ENCODE results near the gene THSD4. TPM values are rescaled to one million over a fixed set of nuclear protein-coding genes. Genes with fewer than 3 reads are reported as not detected.

THSD4 gene
- total and polyA plus RNA-seq, 2 donors (not counting 1 experiment from before 2014, with no cell fraction given), result 43.1 to 95.5 TPM

DNA sequence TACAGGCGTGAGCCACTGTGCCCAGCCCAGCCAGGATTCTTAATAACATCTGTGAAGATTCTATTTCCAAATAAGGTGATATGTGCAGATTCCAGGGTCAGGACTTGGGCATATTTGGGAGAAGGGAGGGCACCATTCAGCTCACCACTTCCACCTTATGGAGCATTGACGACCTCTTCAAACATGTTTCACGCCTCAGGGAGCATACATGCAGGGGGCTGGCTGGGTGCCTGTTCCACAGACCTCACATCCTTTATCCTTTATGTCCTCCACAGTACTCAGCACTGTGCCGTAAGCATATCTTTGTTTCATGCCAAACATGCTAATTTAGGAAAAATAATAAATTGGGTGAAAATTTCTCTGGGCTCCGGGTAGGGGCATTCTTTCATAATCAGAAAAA is 229.0 kb downstream of the THSD4 start:
- Histone ChIP-seq H3K4me1 (ENCODE audit: control insufficient read depth, extremely low read depth, insufficient read depth, low read length) (no peaks in the 10 kb centered on the region), H4K20me1 (ENCODE audit: control insufficient read depth, extremely low read depth, insufficient read depth, low read length) (no peaks in the 10 kb centered on the region), H3K36me3 (ENCODE audit: control insufficient read depth, insufficient read depth, low read length) (peaks cover 3% of the 10 kb centered on the region), H3K9me3 (ENCODE audit: control insufficient read depth, insufficient read depth, low read depth, low read length) (no peaks in the 10 kb centered on the region), H3K27me3 (ENCODE audit: control insufficient read depth, insufficient read depth, low read length) (no peaks in the 10 kb centered on the region), H3K9ac (ENCODE audit: insufficient read depth, low read length) (no peak overlapping the region), H3K27ac (ENCODE audit: insufficient read depth, low read length) (no peak overlapping the region), H3K4me3 (replicated peaks in 1 of 4; ENCODE audit: control extremely low read depth in 1 of 4, insufficient read depth in 1 of 4, low read depth in 3 of 4, low read length in 4 of 4) (no peak overlapping the region), H3K79me2 (ENCODE audit: control insufficient read depth, insufficient read depth, low read length) (no peaks in the 10 kb centered on the region), H3K4me2 (ENCODE audit: extremely low read depth, insufficient read depth, low read length) (no peak overlapping the region), H2AFZ (ENCODE audit: low read length) (no peak overlapping the region)
- no peak for TF ChIP-seq EZH2 (IDR thresholded peaks at IDR 0.05; ENCODE audit: low read length, missing control alignments)
- TF ChIP-seq, protein P1, sequence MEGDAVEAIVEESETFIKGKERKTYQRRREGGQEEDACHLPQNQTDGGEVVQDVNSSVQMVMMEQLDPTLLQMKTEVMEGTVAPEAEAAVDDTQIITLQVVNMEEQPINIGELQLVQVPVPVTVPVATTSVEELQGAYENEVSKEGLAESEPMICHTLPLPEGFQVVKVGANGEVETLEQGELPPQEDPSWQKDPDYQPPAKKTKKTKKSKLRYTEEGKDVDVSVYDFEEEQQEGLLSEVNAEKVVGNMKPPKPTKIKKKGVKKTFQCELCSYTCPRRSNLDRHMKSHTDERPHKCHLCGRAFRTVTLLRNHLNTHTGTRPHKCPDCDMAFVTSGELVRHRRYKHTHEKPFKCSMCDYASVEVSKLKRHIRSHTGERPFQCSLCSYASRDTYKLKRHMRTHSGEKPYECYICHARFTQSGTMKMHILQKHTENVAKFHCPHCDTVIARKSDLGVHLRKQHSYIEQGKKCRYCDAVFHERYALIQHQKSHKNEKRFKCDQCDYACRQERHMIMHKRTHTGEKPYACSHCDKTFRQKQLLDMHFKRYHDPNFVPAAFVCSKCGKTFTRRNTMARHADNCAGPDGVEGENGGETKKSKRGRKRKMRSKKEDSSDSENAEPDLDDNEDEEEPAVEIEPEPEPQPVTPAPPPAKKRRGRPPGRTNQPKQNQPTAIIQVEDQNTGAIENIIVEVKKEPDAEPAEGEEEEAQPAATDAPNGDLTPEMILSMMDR (conservative IDR thresholded peaks at IDR 0.05 in 1 of 2, IDR thresholded peaks at IDR 0.05 in 1 of 2; ENCODE audit: low read depth in 1 of 2, low read length in 2 of 2), result no peak
- no peak for DNase-seq (ENCODE audit: low read depth in 2 of 2)

DNA sequence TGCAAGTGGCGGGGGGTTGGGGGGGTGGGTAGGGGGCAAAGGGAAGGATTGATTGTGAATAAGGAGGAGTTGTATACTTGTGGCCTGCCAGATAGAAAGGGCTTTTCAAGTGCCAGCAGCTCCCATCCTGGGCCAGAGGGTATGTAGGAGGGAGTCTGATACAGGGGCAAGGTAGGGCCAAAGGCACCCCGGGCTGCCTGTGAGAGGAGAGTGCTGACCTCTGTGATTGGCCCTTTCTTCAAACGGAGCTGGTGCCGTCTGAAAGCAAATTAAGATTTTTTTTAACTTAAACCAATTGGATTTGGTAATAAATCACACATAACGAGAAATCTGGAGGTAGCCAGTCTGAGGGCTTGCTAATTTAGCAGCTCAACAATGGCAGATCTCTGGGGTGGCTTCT is 229.9 kb downstream of the THSD4 start:
- Histone ChIP-seq H3K27me3 (ENCODE audit: control insufficient read depth, insufficient read depth, low read length) (no peaks in the 10 kb centered on the region), H3K36me3 (ENCODE audit: control insufficient read depth, insufficient read depth, low read length) (peaks cover 3% of the 10 kb centered on the region), H4K20me1 (ENCODE audit: control insufficient read depth, extremely low read depth, insufficient read depth, low read length) (no peaks in the 10 kb centered on the region), H3K79me2 (ENCODE audit: control insufficient read depth, insufficient read depth, low read length) (no peaks in the 10 kb centered on the region), H3K4me2 (ENCODE audit: extremely low read depth, insufficient read depth, low read length) (no peak overlapping the region), H3K27ac (ENCODE audit: insufficient read depth, low read length) (no peak overlapping the region), H3K4me3 (replicated peaks in 1 of 4; ENCODE audit: control extremely low read depth in 1 of 4, insufficient read depth in 1 of 4, low read depth in 3 of 4, low read length in 4 of 4) (no peak overlapping the region), H3K9ac (ENCODE audit: insufficient read depth, low read length) (no peak overlapping the region), H3K4me1 (ENCODE audit: control insufficient read depth, extremely low read depth, insufficient read depth, low read length) (no peaks in the 10 kb centered on the region), H3K9me3 (ENCODE audit: control insufficient read depth, insufficient read depth, low read depth, low read length) (no peaks in the 10 kb centered on the region), H2AFZ (ENCODE audit: low read length) (no peak overlapping the region)
- no peak for DNase-seq (ENCODE audit: low read depth in 2 of 2)
- TF ChIP-seq EZH2 (IDR thresholded peaks at IDR 0.05; ENCODE audit: low read length, missing control alignments), result no peak
- TF ChIP-seq, protein P1 (conservative IDR thresholded peaks at IDR 0.05 in 1 of 2, IDR thresholded peaks at IDR 0.05 in 1 of 2; ENCODE audit: low read depth in 1 of 2, low read length in 2 of 2), result no peak

- no peak for DNase-seq (ENCODE audit: low read depth in 2 of 2)
- no peaks in the 10 kb centered on the region for H3K4me1 ChIP-seq (ENCODE audit: control insufficient read depth, extremely low read depth, insufficient read depth, low read length)
- no peaks in the 10 kb centered on the region for H3K9me3 ChIP-seq (ENCODE audit: control insufficient read depth, insufficient read depth, low read depth, low read length)
- no peaks in the 10 kb centered on the region for H3K27me3 ChIP-seq (ENCODE audit: control insufficient read depth, insufficient read depth, low read length)
- H3K36me3 ChIP-seq (ENCODE audit: control insufficient read depth, insufficient read depth, low read length), result peaks cover 3% of the 10 kb centered on the region
- H4K20me1 ChIP-seq (ENCODE audit: control insufficient read depth, extremely low read depth, insufficient read depth, low read length), result no peaks in the 10 kb centered on the region
- H2AFZ ChIP-seq (ENCODE audit: low read length), result no peak overlapping the region
- no peak overlapping the region for H3K4me3 ChIP-seq (replicated peaks in 1 of 4; ENCODE audit: control extremely low read depth in 1 of 4, insufficient read depth in 1 of 4, low read depth in 3 of 4, low read length in 4 of 4)
- TF ChIP-seq, protein P1 (conservative IDR thresholded peaks at IDR 0.05 in 1 of 2, IDR thresholded peaks at IDR 0.05 in 1 of 2; ENCODE audit: low read depth in 1 of 2, low read length in 2 of 2), result no peak
- no peak for TF ChIP-seq EZH2 (IDR thresholded peaks at IDR 0.05; ENCODE audit: low read length, missing control alignments)
- no peak overlapping the region for H3K4me2 ChIP-seq (ENCODE audit: extremely low read depth, insufficient read depth, low read length)
- H3K79me2 ChIP-seq (ENCODE audit: control insufficient read depth, insufficient read depth, low read length), result no peaks in the 10 kb centered on the region
- no peak overlapping the region for H3K27ac ChIP-seq (ENCODE audit: insufficient read depth, low read length)
- H3K9ac ChIP-seq (ENCODE audit: insufficient read depth, low read length), result no peak overlapping the region
These were observed 231.2 kb downstream of the THSD4 start for GRCh38 chr15:71346464-71346863.

All from fibroblast of lung (primary cell).